ENCODE results near the gene ARRB2. TPM values are rescaled to one million over a fixed set of nuclear protein-coding genes. Genes with fewer than 3 reads are reported as not detected.

Gene ARRB2
- total and polyA plus RNA-seq, 4 donors: 11.8 to 16.5 (median 13.9) TPM

DNA sequence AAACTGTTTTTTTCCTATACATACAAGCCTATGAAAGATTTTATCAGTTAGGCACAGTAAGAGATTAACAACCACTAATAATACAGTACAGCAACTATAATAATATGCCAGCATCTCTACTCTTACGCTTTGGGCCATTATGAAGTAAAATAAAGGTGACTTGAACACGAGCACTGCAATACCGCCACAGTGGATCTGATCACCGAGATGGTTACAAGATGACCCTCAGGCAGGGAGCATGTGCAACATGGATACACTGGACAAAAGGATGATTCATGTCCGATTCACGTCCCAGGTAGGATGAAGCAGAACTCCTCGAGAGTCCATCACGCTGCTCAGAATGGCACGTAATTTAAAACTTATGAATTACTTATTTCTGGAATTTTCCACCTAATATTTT lies 17.0 kb upstream of the ARRB2 start:
- H3K4me3 ChIP-seq (ENCODE audit: low read depth in 1 of 3, low read length in 3 of 3): no peak overlapping the region
- DNase-seq (ENCODE audit: low spot score): no peak
- H3K9me3 ChIP-seq (ENCODE audit: control insufficient read depth in 4 of 4, low read length in 3 of 4): no peaks in the 10 kb centered on the region
- TF ChIP-seq, protein P1, sequence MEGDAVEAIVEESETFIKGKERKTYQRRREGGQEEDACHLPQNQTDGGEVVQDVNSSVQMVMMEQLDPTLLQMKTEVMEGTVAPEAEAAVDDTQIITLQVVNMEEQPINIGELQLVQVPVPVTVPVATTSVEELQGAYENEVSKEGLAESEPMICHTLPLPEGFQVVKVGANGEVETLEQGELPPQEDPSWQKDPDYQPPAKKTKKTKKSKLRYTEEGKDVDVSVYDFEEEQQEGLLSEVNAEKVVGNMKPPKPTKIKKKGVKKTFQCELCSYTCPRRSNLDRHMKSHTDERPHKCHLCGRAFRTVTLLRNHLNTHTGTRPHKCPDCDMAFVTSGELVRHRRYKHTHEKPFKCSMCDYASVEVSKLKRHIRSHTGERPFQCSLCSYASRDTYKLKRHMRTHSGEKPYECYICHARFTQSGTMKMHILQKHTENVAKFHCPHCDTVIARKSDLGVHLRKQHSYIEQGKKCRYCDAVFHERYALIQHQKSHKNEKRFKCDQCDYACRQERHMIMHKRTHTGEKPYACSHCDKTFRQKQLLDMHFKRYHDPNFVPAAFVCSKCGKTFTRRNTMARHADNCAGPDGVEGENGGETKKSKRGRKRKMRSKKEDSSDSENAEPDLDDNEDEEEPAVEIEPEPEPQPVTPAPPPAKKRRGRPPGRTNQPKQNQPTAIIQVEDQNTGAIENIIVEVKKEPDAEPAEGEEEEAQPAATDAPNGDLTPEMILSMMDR (IDR thresholded peaks at IDR 0.05; ENCODE audit: low read depth, low read length, missing input control): no peak
- TF ChIP-seq RAD21 (IDR thresholded peaks at IDR 0.05) (no peak), GABPA (IDR thresholded peaks at IDR 0.05 in 1 of 2, conservative IDR thresholded peaks at IDR 0.05 in 1 of 2) (no peak), HNF4G (IDR thresholded peaks at IDR 0.05) (no peak), EGR1 (IDR thresholded peaks at IDR 0.05; ENCODE audit: low read depth in 2 of 2) (no peak)
- TF ChIP-seq, protein P2, sequence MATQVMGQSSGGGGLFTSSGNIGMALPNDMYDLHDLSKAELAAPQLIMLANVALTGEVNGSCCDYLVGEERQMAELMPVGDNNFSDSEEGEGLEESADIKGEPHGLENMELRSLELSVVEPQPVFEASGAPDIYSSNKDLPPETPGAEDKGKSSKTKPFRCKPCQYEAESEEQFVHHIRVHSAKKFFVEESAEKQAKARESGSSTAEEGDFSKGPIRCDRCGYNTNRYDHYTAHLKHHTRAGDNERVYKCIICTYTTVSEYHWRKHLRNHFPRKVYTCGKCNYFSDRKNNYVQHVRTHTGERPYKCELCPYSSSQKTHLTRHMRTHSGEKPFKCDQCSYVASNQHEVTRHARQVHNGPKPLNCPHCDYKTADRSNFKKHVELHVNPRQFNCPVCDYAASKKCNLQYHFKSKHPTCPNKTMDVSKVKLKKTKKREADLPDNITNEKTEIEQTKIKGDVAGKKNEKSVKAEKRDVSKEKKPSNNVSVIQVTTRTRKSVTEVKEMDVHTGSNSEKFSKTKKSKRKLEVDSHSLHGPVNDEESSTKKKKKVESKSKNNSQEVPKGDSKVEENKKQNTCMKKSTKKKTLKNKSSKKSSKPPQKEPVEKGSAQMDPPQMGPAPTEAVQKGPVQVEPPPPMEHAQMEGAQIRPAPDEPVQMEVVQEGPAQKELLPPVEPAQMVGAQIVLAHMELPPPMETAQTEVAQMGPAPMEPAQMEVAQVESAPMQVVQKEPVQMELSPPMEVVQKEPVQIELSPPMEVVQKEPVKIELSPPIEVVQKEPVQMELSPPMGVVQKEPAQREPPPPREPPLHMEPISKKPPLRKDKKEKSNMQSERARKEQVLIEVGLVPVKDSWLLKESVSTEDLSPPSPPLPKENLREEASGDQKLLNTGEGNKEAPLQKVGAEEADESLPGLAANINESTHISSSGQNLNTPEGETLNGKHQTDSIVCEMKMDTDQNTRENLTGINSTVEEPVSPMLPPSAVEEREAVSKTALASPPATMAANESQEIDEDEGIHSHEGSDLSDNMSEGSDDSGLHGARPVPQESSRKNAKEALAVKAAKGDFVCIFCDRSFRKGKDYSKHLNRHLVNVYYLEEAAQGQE (IDR thresholded peaks at IDR 0.05): no peak
- H3K36me3 ChIP-seq (ENCODE audit: control insufficient read depth in 4 of 4, insufficient read depth in 3 of 4, low read depth in 1 of 4, low read length in 3 of 4): peaks cover 2 to 13% (median 7%) of the 10 kb centered on the region in 4 donors
- no peaks in the 10 kb centered on the region for H3K27me3 ChIP-seq (ENCODE audit: control insufficient read depth in 4 of 4, insufficient read depth in 4 of 4, low read length in 3 of 4)
- H3K4me1 ChIP-seq (ENCODE audit: control insufficient read depth in 4 of 4, insufficient read depth in 4 of 4, low read length in 3 of 4): peaks cover 0 to 4% (median 1%) of the 10 kb centered on the region in 4 donors
- no peak overlapping the region for H3K27ac ChIP-seq (ENCODE audit: low read depth in 1 of 2, low read length in 2 of 2)
- WGBS: 87% methylated on average over 9 of the region's 9 CpGs
- H3K9ac ChIP-seq (ENCODE audit: low read depth in 1 of 2, low read length in 2 of 2): no peak overlapping the region

DNA sequence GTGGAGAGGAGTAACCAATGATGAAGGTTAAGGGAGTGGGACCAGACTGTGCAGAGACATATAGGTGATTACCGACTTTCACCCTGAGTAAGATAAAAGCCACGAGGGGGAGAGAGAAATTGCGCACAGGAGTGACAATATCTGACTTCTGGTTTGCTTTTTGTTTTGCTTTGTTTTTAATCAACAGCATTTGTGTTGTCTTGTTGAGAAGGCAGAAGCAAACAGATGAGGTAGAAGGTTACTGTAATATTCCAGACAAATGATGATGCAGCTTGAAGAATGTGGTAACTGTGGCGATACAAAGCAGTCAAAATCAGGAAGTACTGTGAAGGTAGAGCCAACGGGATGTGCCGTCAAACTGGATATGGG lies 14.0 kb upstream of the ARRB2 start:
- DNase-seq (ENCODE audit: low spot score): no peak
- Histone ChIP-seq H3K4me3 (ENCODE audit: low read depth in 1 of 3, low read length in 3 of 3) (no peak overlapping the region), H3K9ac (ENCODE audit: low read depth in 1 of 2, low read length in 2 of 2) (no peak overlapping the region), H3K36me3 (ENCODE audit: control insufficient read depth in 4 of 4, insufficient read depth in 3 of 4, low read depth in 1 of 4, low read length in 3 of 4) (peaks cover 0 to 7% (median 1%) of the 10 kb centered on the region in 4 donors), H3K4me1 (ENCODE audit: control insufficient read depth in 4 of 4, insufficient read depth in 4 of 4, low read length in 3 of 4) (peaks cover 0 to 6% (median 4%) of the 10 kb centered on the region in 4 donors), H3K27me3 (ENCODE audit: control insufficient read depth in 4 of 4, insufficient read depth in 4 of 4, low read length in 3 of 4) (no peaks in the 10 kb centered on the region), H3K9me3 (ENCODE audit: control insufficient read depth in 4 of 4, low read length in 3 of 4) (no peaks in the 10 kb centered on the region), H3K27ac (ENCODE audit: low read depth in 1 of 2, low read length in 2 of 2) (peak overlapping the region in 1 of 2 donors; percentile 54)
- 77% methylated on average over 6 of the region's 6 CpGs for WGBS
- no peak for TF ChIP-seq SP1 (IDR thresholded peaks at IDR 0.05)
- no peak for TF ChIP-seq NR2F2 (IDR thresholded peaks at IDR 0.05)
- TF ChIP-seq GABPA (IDR thresholded peaks at IDR 0.05 in 1 of 2, conservative IDR thresholded peaks at IDR 0.05 in 1 of 2): no peak
- no peak for TF ChIP-seq FOXA2 (IDR thresholded peaks at IDR 0.05)
- TF ChIP-seq, protein P3, sequence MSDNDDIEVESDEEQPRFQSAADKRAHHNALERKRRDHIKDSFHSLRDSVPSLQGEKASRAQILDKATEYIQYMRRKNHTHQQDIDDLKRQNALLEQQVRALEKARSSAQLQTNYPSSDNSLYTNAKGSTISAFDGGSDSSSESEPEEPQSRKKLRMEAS (IDR thresholded peaks at IDR 0.05): no peak
- no peak for TF ChIP-seq HNF4G (IDR thresholded peaks at IDR 0.05)
- TF ChIP-seq HNF4A (conservative IDR thresholded peaks at IDR 0.05): no peak
- TF ChIP-seq TAF1 (conservative IDR thresholded peaks at IDR 0.05): no peak
- TF ChIP-seq RXRA (IDR thresholded peaks at IDR 0.05): no peak
- TF ChIP-seq YY1 (IDR thresholded peaks at IDR 0.05): no peak
- no peak for TF ChIP-seq FOXA1 (IDR thresholded peaks at IDR 0.05)
- TF ChIP-seq, protein P2 (IDR thresholded peaks at IDR 0.05): no peak
- TF ChIP-seq, protein P4, sequence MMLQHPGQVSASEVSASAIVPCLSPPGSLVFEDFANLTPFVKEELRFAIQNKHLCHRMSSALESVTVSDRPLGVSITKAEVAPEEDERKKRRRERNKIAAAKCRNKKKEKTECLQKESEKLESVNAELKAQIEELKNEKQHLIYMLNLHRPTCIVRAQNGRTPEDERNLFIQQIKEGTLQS (IDR thresholded peaks at IDR 0.05): no peak
- TF ChIP-seq, protein P5, sequence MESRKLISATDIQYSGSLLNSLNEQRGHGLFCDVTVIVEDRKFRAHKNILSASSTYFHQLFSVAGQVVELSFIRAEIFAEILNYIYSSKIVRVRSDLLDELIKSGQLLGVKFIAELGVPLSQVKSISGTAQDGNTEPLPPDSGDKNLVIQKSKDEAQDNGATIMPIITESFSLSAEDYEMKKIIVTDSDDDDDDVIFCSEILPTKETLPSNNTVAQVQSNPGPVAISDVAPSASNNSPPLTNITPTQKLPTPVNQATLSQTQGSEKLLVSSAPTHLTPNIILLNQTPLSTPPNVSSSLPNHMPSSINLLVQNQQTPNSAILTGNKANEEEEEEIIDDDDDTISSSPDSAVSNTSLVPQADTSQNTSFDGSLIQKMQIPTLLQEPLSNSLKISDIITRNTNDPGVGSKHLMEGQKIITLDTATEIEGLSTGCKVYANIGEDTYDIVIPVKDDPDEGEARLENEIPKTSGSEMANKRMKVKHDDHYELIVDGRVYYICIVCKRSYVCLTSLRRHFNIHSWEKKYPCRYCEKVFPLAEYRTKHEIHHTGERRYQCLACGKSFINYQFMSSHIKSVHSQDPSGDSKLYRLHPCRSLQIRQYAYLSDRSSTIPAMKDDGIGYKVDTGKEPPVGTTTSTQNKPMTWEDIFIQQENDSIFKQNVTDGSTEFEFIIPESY (IDR thresholded peaks at IDR 0.05): no peak
- no peak for TF ChIP-seq RAD21 (IDR thresholded peaks at IDR 0.05)
- TF ChIP-seq JUND (IDR thresholded peaks at IDR 0.05): no peak
- TF ChIP-seq EGR1 (IDR thresholded peaks at IDR 0.05; ENCODE audit: low read depth in 2 of 2): no peak
- TF ChIP-seq, protein P1 (IDR thresholded peaks at IDR 0.05; ENCODE audit: low read depth, low read length, missing input control): no peak
